ENCODE measurements around the gene SP2. TPM values are rescaled to one million over a fixed set of nuclear protein-coding genes. Genes with fewer than 3 reads are reported as not detected.

SP2 gene
- total RNA-seq, 1 experiment from 2014 or later, result 25.6 TPM

DNA sequence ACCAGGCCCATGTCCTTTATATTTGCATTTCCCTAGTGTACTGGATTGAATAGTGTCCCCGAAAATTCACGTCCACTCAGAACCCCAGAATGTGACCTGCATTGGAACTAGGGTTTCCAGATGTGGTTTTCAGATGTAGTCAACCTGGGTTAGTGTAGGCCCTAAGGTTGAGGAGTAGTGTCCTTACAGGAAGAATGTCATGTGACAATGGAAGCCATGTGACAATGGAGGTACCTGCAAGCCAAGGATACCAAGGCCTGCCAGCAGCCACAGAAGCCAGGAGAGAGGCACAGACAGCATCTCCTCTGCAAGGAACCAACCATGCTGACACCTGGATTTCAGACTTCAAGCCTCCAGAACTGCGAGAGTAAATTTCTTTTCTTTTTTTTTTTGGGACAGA is 66.9 kb downstream of the SP2 start:
- POLR2A ChIA-PET, result no interaction called here
- no peaks in the 10 kb centered on the region for H3K9me3 ChIP-seq (ENCODE audit: control insufficient read depth, insufficient read depth, low read depth, low read length)
- H3K27ac ChIP-seq (ENCODE audit: low read length), result no peak overlapping the region
- DNase-seq (ENCODE audit: low read depth, low spot score) (no peak), ATAC-seq (no peak)
- in situ Hi-C loops (cut with HindIII; ENCODE audit: low pct_unique_long_range_greater_than_20kb, low sequenced_read_pairs), result no loop called here
- no peaks in the 10 kb centered on the region for H3K36me3 ChIP-seq (ENCODE audit: control insufficient read depth, insufficient read depth, low read length)
- H3K4me1 ChIP-seq (ENCODE audit: control insufficient read depth, insufficient read depth, low read length), result peaks cover 7% of the 10 kb centered on the region
- H3K4me3 ChIP-seq (ENCODE audit: low read depth in 2 of 2, low read length in 2 of 2), result no peak overlapping the region
- intact Hi-C loops (cut with micrococcal nuclease; ENCODE audit: unreplicated experiment), result no loop called here
- H3K27me3 ChIP-seq (ENCODE audit: control insufficient read depth, insufficient read depth, low read length), result no peaks in the 10 kb centered on the region
- TF ChIP-seq, protein P1, sequence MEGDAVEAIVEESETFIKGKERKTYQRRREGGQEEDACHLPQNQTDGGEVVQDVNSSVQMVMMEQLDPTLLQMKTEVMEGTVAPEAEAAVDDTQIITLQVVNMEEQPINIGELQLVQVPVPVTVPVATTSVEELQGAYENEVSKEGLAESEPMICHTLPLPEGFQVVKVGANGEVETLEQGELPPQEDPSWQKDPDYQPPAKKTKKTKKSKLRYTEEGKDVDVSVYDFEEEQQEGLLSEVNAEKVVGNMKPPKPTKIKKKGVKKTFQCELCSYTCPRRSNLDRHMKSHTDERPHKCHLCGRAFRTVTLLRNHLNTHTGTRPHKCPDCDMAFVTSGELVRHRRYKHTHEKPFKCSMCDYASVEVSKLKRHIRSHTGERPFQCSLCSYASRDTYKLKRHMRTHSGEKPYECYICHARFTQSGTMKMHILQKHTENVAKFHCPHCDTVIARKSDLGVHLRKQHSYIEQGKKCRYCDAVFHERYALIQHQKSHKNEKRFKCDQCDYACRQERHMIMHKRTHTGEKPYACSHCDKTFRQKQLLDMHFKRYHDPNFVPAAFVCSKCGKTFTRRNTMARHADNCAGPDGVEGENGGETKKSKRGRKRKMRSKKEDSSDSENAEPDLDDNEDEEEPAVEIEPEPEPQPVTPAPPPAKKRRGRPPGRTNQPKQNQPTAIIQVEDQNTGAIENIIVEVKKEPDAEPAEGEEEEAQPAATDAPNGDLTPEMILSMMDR (IDR thresholded peaks at IDR 0.05), result no peak
- no TSS peak for BruUV-seq (replicated peaks)
- CTCF ChIA-PET, result no interaction called here

DNA sequence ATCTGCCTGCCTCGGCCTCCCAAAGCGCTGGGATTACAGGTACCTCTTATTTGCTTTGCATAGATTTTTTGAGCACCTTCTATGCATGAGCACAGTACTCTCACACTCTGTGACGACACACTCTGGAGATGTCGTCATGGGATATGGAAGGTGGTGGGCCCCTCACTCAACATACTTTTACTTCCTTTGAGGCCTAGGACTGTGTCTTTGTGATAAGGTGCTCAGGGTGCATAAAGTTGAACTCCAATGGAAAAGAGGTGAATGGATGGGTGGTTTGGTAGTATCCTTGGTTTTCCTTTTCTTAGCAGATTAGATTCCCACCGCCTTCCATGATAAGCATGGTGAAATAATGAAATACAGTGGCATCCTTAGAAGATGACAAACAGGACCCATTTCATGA is 68.8 kb downstream of the SP2 start:
- TF ChIP-seq SIN3A (IDR thresholded peaks at IDR 0.05; ENCODE audit: borderline replicate concordance, insufficient read depth, low read depth, low read length) (no peak), POLR2AphosphoS5 (IDR thresholded peaks at IDR 0.05; ENCODE audit: low read depth, low read length) (no peak), TCF7L2 (IDR thresholded peaks at IDR 0.05; ENCODE audit: low read depth, low read length) (no peak)
- TF ChIP-seq, protein P1 (IDR thresholded peaks at IDR 0.05), result no peak
- TF ChIP-seq, protein P2, sequence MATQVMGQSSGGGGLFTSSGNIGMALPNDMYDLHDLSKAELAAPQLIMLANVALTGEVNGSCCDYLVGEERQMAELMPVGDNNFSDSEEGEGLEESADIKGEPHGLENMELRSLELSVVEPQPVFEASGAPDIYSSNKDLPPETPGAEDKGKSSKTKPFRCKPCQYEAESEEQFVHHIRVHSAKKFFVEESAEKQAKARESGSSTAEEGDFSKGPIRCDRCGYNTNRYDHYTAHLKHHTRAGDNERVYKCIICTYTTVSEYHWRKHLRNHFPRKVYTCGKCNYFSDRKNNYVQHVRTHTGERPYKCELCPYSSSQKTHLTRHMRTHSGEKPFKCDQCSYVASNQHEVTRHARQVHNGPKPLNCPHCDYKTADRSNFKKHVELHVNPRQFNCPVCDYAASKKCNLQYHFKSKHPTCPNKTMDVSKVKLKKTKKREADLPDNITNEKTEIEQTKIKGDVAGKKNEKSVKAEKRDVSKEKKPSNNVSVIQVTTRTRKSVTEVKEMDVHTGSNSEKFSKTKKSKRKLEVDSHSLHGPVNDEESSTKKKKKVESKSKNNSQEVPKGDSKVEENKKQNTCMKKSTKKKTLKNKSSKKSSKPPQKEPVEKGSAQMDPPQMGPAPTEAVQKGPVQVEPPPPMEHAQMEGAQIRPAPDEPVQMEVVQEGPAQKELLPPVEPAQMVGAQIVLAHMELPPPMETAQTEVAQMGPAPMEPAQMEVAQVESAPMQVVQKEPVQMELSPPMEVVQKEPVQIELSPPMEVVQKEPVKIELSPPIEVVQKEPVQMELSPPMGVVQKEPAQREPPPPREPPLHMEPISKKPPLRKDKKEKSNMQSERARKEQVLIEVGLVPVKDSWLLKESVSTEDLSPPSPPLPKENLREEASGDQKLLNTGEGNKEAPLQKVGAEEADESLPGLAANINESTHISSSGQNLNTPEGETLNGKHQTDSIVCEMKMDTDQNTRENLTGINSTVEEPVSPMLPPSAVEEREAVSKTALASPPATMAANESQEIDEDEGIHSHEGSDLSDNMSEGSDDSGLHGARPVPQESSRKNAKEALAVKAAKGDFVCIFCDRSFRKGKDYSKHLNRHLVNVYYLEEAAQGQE (IDR thresholded peaks at IDR 0.05; ENCODE audit: insufficient read depth in 1 of 2, low read depth in 2 of 2, low read length in 1 of 2), result no peak
- in situ Hi-C loops (cut with HindIII; ENCODE audit: low pct_unique_long_range_greater_than_20kb, low sequenced_read_pairs), result no loop called here
- no peak overlapping the region for H3K27ac ChIP-seq (ENCODE audit: low read length)

More for the DNA sequence above, 68.8 kb downstream of the SP2 start:
- Histone ChIP-seq H3K9me3 (ENCODE audit: control insufficient read depth, insufficient read depth, low read depth, low read length) (no peaks in the 10 kb centered on the region), H3K4me3 (ENCODE audit: low read depth in 2 of 2, low read length in 2 of 2) (no peak overlapping the region), H3K27me3 (ENCODE audit: control insufficient read depth, insufficient read depth, low read length) (no peaks in the 10 kb centered on the region), H3K36me3 (ENCODE audit: control insufficient read depth, insufficient read depth, low read length) (no peaks in the 10 kb centered on the region), H3K4me1 (ENCODE audit: control insufficient read depth, insufficient read depth, low read length) (peaks cover 7% of the 10 kb centered on the region)
- no peak for DNase-seq (ENCODE audit: low read depth, low spot score)
- CTCF ChIA-PET, result no interaction called here
- POLR2A ChIA-PET, result interaction anchor here (0.5 kb wide), 1 partner anchor 43 kb away, joined by 3 read pairs; no protein-coding TSS in a partner anchor
- intact Hi-C loops (cut with micrococcal nuclease; ENCODE audit: unreplicated experiment), result no loop called here
- no peak for ATAC-seq
- BruUV-seq (replicated peaks), result no TSS peak
